Astrocyte (in vitro differentiated cells and primary cell): ENCODE measurements around the gene SDHAF3. TPM values are rescaled to one million over a fixed set of nuclear protein-coding genes. Genes with fewer than 3 reads are reported as not detected.
"Not testable (repeated sequence)": the region's sequence is repeated elsewhere in the genome, so short reads cannot be mapped to it uniquely, and the experiment has no call there.

Source experiments
- DNase-seq: peaks from one replicate; pipeline ENCODE4 v3.0.0-alpha.2; 2010; ENCODE audit warnings: low read depth
- FAIRE-seq: peaks from 2 replicates; lab custom pipeline; 2011; peaks lifted over from hg19 to GRCh38; lab: Jason Lieb, UNC
- H2AFZ ChIP-seq: 2 replicates; pipeline ENCODE4 v1.6.0; 2012; ENCODE audit warnings: low read depth, low read length, inconsistent platforms
- H3K27ac ChIP-seq: 2 replicates; pipeline ENCODE4 v1.5.1; 2011; ENCODE audit warnings: low read depth, low read length, inconsistent platforms
- H3K27me3 ChIP-seq: 2 replicates; pipeline ENCODE4 v1.6.0; 2011; ENCODE audit warnings: low read length, inconsistent platforms; ENCODE audit not compliant: insufficient read depth
- H3K36me3 ChIP-seq: 2 replicates; pipeline ENCODE4 v1.5.1; 2011; ENCODE audit warnings: low read length, inconsistent platforms; ENCODE audit not compliant: insufficient read depth
- H3K4me1 ChIP-seq: 2 replicates; pipeline ENCODE4 v1.5.1; 2011; ENCODE audit warnings: low read length, inconsistent platforms; ENCODE audit not compliant: insufficient read depth
- H3K4me2 ChIP-seq: 2 replicates; pipeline ENCODE4 v1.6.0; 2012; ENCODE audit warnings: low read length, inconsistent platforms
- H3K4me3 ChIP-seq: 2 replicates; pipeline ENCODE4 v1.5.1; 2011; ENCODE audit warnings: low read depth, mild to moderate bottlenecking, low read length, inconsistent platforms; ENCODE audit not compliant: insufficient read depth
- H3K79me2 ChIP-seq: 2 replicates; pipeline ENCODE4 v1.6.0; 2012; ENCODE audit warnings: mild to moderate bottlenecking, low read length, inconsistent platforms; ENCODE audit not compliant: insufficient read depth
- H3K9ac ChIP-seq: 2 replicates; pipeline ENCODE4 v1.6.0; 2012; ENCODE audit warnings: mild to moderate bottlenecking, low read length, inconsistent platforms
- H3K9me3 ChIP-seq: 2 replicates; pipeline ENCODE4 v1.5.1; 2012; ENCODE audit warnings: low read depth, mild to moderate bottlenecking, low read length, inconsistent platforms; ENCODE audit not compliant: insufficient read depth
- H4K20me1 ChIP-seq: 2 replicates; pipeline ENCODE4 v1.6.0; 2012; ENCODE audit warnings: low read length, inconsistent platforms; ENCODE audit not compliant: insufficient read depth
- H3K27ac Mint-ChIP-seq: one replicate; pipeline ENCODE4 v1.8.0; 2021; ENCODE audit warnings: mild to moderate bottlenecking, mixed read lengths; ENCODE audit not compliant: unreplicated experiment
- H3K27me3 Mint-ChIP-seq: one replicate; pipeline ENCODE4 v1.8.0; 2021; ENCODE audit warnings: low read depth, mixed read lengths; ENCODE audit not compliant: unreplicated experiment
- H3K36me3 Mint-ChIP-seq: one replicate; pipeline ENCODE4 v1.8.0; 2021; ENCODE audit warnings: low read depth, mixed read lengths; ENCODE audit not compliant: unreplicated experiment
- H3K4me1 Mint-ChIP-seq: one replicate; pipeline ENCODE4 v1.8.0; 2021; ENCODE audit warnings: low read depth, mixed read lengths; ENCODE audit not compliant: unreplicated experiment
- H3K4me3 Mint-ChIP-seq: one replicate; pipeline ENCODE4 v1.8.0; 2021; ENCODE audit warnings: mild to moderate bottlenecking, moderate library complexity, mixed read lengths; ENCODE audit not compliant: unreplicated experiment
- H3K9me3 Mint-ChIP-seq: one replicate; pipeline ENCODE4 v1.8.0; 2021; ENCODE audit warnings: mild to moderate bottlenecking, mixed read lengths; ENCODE audit not compliant: unreplicated experiment
- CTCF ChIP-seq: IDR thresholded peaks from 2 replicates; pipeline ENCODE4 v1.5.1; 2011; ENCODE audit warnings: low read depth, mild to moderate bottlenecking, inconsistent platforms, low read length, moderate library complexity; ENCODE audit not compliant: insufficient read depth
- EZH2 ChIP-seq: IDR thresholded peaks from 2 replicates; pipeline ENCODE4 v1.6.1; 2012; ENCODE audit warnings: mild to moderate bottlenecking, low read length, inconsistent platforms; ENCODE audit not compliant: insufficient read depth
- total RNA-seq: library from RNA; stranded (reverse); gene quantifications from 2 replicates; pipeline ENCODE4 v1.2.1, GENCODE V29; 2021

The SDHAF3 gene
- total RNA-seq, 1 donor from 2014 or later = 10.8 TPM

GRCh38 chr7:97174303-97174702, 56.8 kb downstream of the SDHAF3 start:
- Mint-ChIP-seq H3K27me3 (no peaks in the 10 kb centered on the region), H3K27ac (peak overlapping the region; percentile 1), H3K9me3 (no peaks in the 10 kb centered on the region), H3K4me1 (no peaks in the 10 kb centered on the region), H3K36me3 (no peaks in the 10 kb centered on the region), H3K4me3 (no peak overlapping the region)
- H3K36me3 ChIP-seq = no peaks in the 10 kb centered on the region
- no peaks in the 10 kb centered on the region for H3K4me1 ChIP-seq
- no peaks in the 10 kb centered on the region for H3K79me2 ChIP-seq
- no peaks in the 10 kb centered on the region for H4K20me1 ChIP-seq
- DNase-seq = no peak
- no peak overlapping the region for H3K4me2 ChIP-seq
- no peaks in the 10 kb centered on the region for H3K9me3 ChIP-seq
- no peak overlapping the region for H3K27ac ChIP-seq
- TF ChIP-seq EZH2 = no peak
- no peak overlapping the region for H3K4me3 ChIP-seq
- H3K27me3 ChIP-seq = no peaks in the 10 kb centered on the region
- FAIRE-seq = no peak
- H2AFZ ChIP-seq = no peak overlapping the region
- H3K9ac ChIP-seq = no peak overlapping the region

DNA sequence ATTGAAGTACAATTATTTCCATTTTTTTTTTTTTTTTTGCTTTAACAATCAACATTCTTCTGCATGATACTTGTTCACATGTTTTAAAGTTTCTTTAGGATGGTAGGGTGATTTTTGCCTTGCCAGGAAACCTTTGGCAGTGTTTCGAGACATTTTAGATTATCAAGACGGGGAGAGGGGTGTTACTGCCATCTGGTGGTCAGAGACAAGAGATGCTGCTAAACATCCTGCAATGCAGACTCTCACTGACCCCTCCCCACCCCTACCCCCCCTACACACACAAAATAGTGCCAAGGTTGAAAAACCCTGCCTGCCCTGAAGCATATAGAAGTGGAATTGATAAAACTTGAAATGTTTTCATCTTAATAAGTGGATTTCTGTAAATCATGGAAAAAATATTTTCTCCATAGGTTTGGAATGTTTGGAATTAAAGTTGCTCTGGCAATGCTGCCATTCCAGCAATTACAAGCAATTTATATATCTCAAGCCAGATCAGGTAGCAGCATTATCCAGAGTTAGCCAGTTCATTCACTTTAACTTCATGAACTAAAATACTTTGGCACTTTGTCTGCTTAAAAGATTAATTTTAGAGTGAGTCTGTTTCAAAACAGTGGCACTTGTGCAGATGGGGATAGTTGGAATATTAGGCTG, 62.1 kb downstream of the SDHAF3 start:
- Mint-ChIP-seq H3K4me1 (no peaks in the 10 kb centered on the region), H3K4me3 (no peak overlapping the region), H3K27me3 (no peaks in the 10 kb centered on the region), H3K27ac (no peak overlapping the region), H3K36me3 (no peaks in the 10 kb centered on the region), H3K9me3 (no peaks in the 10 kb centered on the region)
- H3K4me3 ChIP-seq = no peak overlapping the region
- H3K4me2 ChIP-seq = no peak overlapping the region
- no peaks in the 10 kb centered on the region for H3K9me3 ChIP-seq
- no peaks in the 10 kb centered on the region for H3K4me1 ChIP-seq
- DNase-seq (peak; percentile 26), FAIRE-seq (peak; percentile 32)
- H3K36me3 ChIP-seq = no peaks in the 10 kb centered on the region
- H3K27me3 ChIP-seq = no peaks in the 10 kb centered on the region
- H3K79me2 ChIP-seq = no peaks in the 10 kb centered on the region
- TF ChIP-seq EZH2 (no peak), CTCF (peak; percentile 53)
- H4K20me1 ChIP-seq = no peaks in the 10 kb centered on the region
- no peak overlapping the region for H2AFZ ChIP-seq
- H3K27ac ChIP-seq = no peak overlapping the region
- H3K9ac ChIP-seq = no peak overlapping the region

DNA sequence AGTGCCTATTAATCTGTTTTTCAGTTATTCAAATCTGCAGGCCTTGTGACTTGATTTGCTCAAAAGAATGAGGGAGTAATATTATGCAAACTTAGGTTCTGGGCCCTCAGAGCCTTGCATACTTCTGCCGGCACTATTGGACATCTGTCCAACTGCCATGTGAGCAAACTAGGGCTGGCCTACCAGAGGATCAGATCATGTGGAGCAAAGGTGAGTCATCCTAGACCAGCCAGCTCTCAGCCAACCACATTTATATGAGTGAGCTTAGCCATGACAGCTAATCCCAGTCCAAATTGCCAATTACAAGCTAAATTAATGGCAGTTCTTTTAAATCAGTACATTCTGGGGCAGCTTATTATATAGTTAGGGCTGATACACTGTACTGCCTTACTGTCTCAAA, 69.6 kb downstream of the SDHAF3 start:
- H3K27ac ChIP-seq = no peak overlapping the region
- TF ChIP-seq CTCF = no peak
- TF ChIP-seq EZH2 = no peak
- no peaks in the 10 kb centered on the region for H3K36me3 Mint-ChIP-seq
- DNase-seq (peak; percentile 35), FAIRE-seq (no peak)
- no peaks in the 10 kb centered on the region for H3K9me3 Mint-ChIP-seq
- H3K9me3 ChIP-seq = no peaks in the 10 kb centered on the region
- H3K36me3 ChIP-seq = no peaks in the 10 kb centered on the region
- H3K4me2 ChIP-seq = no peak overlapping the region
- no peak overlapping the region for H3K4me3 ChIP-seq
- no peaks in the 10 kb centered on the region for H3K4me1 ChIP-seq
- H2AFZ ChIP-seq = no peak overlapping the region
- H3K79me2 ChIP-seq = no peaks in the 10 kb centered on the region
- no peaks in the 10 kb centered on the region for H3K27me3 Mint-ChIP-seq
- H3K4me1 Mint-ChIP-seq = no peaks in the 10 kb centered on the region
- H3K27ac Mint-ChIP-seq = no peak overlapping the region
- H3K4me3 Mint-ChIP-seq = no peak overlapping the region
- no peaks in the 10 kb centered on the region for H4K20me1 ChIP-seq
- no peak overlapping the region for H3K9ac ChIP-seq
- H3K27me3 ChIP-seq = no peaks in the 10 kb centered on the region

GRCh38 chr7:97196174-97196573, 78.7 kb downstream of the SDHAF3 start:
- H3K27me3 Mint-ChIP-seq, H3K27ac ChIP-seq, H3K4me2 ChIP-seq, H3K27ac Mint-ChIP-seq, H3K79me2 ChIP-seq, H2AFZ ChIP-seq, H3K4me3 ChIP-seq, H3K36me3 ChIP-seq, H3K9ac ChIP-seq, FAIRE-seq, H3K27me3 ChIP-seq, DNase-seq, H3K4me1 ChIP-seq, H4K20me1 ChIP-seq, H3K36me3 Mint-ChIP-seq, H3K9me3 Mint-ChIP-seq, H3K4me3 Mint-ChIP-seq, H3K4me1 Mint-ChIP-seq, H3K9me3 ChIP-seq: not testable (repeated sequence)
